ENCODE measurements around the gene CDH24.

GRCh38 chr14:23097786-23098185 lies 40.5 kb upstream of the CDH24 start:
- TF ChIP-seq EZH2phosphoT487 (IDR thresholded peaks at IDR 0.05; ENCODE audit: low read depth, severe bottlenecking, unreplicated experiment) (no peak), CTCF (IDR thresholded peaks at IDR 0.05; ENCODE audit: poor library complexity) (no peak), EZH2 (IDR thresholded peaks at IDR 0.05; ENCODE audit: borderline replicate concordance) (no peak)
